Hepatocyte (in vitro differentiated cells): Measurements from ENCODE around the gene RANBP1.

Experiments used
- CTCF ChIP-seq: fragments of 200-600 bp; sonication (generic); IDR thresholded peaks from 2 replicates; pipeline ENCODE4 v1.5.1; 2016; ENCODE audit warnings: antibody characterized with exemption, mild to moderate bottlenecking; ENCODE audit not compliant: poor library complexity
- EZH2 ChIP-seq: fragments of 200-600 bp; sonication (generic); IDR thresholded peaks from 2 replicates; pipeline ENCODE4 v1.6.1; 2016; ENCODE audit warnings: antibody characterized with exemption, mild to moderate bottlenecking, borderline replicate concordance

GRCh38 chr22:20111689-20112622 is 3.9 kb upstream of the RANBP1 start:
- TF ChIP-seq EZH2: no peak
- no peak for TF ChIP-seq CTCF
